Bone marrow (tissue), 2 donors: ENCODE data around the gene RBM33.
A peak's percentile ranks its signal among the peaks of the same experiment; 100 is the strongest.

Experiments
- DNase-seq, 2 donors: peaks; one replicate each; lab custom pipeline; 2025; lab: John Stamatoyannopoulos, UW

The RBM33 gene

GRCh38 chr7:155747209-155747608, 102.7 kb downstream of the RBM33 start:
- no peak for DNase-seq

- DNase-seq: no peak
Measured at GRCh38 chr7:155749578-155749977, 105.1 kb downstream of the RBM33 start.

DNA sequence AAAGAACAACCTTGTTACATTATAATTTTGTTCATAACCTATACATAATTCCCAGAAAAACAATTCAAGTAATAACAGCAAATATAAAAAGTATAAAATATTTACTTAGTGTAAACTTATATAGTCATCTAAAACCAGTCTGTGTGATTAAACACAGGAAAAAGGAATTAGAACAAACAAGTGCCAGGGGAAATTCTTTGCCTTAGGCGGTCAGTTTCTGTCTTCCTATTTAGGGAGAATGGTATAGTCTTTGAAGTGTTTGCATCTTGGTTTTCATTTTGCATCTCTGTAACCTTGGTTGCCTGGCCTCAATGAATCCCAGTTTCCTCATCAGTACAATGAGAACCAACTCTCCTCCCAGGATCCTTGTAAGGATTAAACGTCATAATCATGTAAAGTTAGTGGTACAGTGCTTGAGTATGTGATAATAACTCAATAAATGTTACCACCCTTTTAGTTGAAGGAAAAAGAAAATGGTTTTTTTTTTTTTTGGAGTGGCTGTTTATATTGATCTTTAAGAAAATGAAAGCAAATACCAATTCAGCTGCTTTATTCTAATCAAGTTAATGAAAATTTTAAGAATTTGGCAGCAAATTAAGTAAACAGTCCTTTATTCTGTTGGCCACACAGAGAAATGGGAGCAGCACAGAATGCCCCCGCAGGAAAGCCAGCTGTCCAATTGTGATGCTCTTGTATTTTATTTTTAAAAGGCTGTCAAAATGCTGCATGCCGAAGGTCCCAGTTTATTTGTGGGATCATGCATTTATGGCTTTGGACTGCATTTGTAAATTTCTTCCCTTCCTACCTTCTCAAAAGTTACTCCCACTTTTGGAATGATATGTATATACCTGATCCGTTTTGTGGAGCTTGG, 106.0 kb downstream of the RBM33 start:
- DNase-seq: no peak

GRCh38 chr7:155751409-155751808, 106.9 kb downstream of the RBM33 start:
- DNase-seq: no peak

GRCh38 chr7:155752756-155753445, 108.4 kb downstream of the RBM33 start:
- DNase-seq: no peak

GRCh38 chr7:155753446-155753965, 109.0 kb downstream of the RBM33 start:
- no peak for DNase-seq

- DNase-seq: no peak
Measured at GRCh38 chr7:155754165-155754564, 109.7 kb downstream of the RBM33 start.

DNA sequence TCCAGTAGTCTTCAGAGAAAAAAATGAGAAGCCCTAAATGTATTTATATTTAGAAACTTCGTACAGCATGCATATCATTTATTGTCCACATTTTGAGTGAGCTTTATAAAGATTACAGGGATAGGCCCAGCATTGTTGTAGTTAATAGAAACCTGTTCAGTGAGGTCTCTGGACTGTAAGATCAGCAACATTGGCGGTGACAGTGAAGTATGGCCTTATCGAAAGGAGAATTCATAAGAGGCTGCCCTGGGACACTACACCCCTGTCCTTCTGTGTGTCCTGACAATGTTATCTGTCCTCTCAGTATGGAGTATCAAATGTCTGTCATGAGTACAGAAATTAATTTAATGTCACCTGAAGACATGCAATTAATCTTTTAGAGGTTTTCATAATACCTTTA, 110.6 kb downstream of the RBM33 start:
- no peak for DNase-seq

DNA sequence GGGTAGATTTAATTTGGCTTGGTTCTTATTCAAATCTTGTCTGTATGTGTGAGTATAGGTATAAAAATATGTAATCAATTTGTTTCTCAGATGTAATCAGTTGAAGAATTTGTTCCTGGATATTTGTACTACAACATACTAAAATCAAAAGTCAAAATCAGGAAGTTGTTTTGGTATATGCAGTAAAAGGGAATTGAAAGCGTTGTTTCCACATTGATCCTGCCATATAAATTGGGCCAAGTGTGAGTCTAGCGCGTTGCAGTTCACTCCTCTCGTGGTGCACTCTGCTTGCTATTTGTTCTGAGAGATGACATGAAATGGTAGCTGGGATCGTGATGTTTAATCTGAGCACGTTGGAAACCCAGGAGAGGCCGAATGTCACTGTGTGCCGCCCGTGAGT, 111.9 kb downstream of the RBM33 start:
- no peak for DNase-seq

GRCh38 chr7:155758348-155758747, 113.9 kb downstream of the RBM33 start:
- no peak for DNase-seq

- no peak for DNase-seq
Measured at GRCh38 chr7:155759740-155760430, 115.4 kb downstream of the RBM33 start.

GRCh38 chr7:155761162-155761561, 116.7 kb downstream of the RBM33 start:
- DNase-seq: peak in 1 of 2 donors; percentile 5

DNA sequence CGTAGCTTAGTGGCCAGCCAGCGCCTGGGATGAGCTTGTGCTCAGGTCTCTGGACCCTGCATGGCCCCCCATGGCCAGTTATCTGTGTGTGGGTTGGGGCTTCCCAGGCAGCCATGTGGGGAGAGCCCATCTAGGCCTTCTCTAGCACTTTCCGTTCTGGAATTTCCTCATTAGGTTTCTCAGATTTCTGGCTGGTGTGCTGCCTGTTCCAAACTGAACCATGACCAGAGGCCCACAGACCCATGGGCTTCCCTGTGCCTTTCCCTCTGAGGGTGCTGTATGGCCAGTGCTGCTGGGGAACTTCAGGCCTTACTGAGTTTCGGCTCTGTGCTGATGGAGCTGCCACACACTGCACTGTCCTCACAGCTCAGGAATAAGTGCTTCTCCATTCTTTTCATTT, 117.6 kb downstream of the RBM33 start:
- no peak for DNase-seq

DNA sequence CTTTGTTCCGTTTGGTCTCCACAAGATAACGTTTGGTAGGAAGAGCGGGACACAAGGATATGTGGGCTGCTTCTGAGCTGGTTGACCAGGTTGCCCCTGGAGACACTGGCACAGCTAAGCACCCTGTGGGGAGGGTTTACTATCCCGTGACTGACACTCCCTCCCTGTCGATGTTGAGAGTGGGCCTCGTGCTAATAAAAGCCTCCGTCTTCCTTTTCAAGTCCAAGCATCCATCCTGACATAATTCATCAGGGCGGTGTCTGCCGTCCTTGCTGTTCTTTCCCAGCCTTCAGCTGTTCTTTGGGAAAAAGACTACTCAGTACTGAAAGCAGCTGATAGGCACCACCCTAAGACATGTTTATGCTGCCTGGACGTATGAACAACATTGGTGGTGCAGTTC, 118.2 kb downstream of the RBM33 start:
- no peak for DNase-seq

DNA sequence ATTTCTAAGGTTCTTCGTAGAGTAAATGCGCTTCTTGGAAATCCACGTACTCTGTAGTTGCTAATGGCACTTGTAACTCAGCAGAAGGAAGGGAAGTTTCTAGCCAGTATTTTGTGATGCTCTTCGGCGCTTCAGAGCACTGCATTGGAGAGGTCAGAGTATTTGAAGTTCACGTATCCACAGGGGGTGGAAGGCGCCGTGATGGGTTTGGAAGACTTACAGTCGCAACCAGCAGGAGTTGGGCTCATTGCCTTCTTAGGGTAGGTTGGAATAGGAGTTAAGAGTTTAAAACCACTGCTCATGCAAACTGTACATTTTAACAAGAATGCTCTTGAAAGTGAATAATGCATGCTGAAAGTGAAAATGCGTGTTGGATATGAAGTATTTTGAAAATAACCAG, 118.7 kb downstream of the RBM33 start:
- no peak for DNase-seq

GRCh38 chr7:155763691-155764437, 119.4 kb downstream of the RBM33 start:
- peak in 1 of 2 donors; percentile 91 for DNase-seq

DNA sequence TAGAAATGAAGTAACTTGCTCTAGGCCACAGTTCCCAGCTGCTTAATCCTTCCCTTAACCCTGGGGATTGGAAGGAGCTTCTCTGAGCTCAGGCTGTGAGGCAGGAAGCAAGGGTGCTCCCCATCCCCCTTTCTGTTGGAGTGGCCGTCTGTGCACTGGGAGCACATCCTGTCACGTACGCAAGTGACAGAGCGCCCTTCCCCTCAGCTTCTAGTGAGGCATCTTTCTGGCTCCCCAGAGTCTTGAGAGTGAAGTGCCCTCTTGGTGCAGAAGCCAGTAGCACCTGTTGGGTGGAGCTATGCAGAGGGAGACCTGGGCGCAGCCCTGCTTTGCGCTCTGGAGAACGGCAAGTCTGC, 120.0 kb downstream of the RBM33 start:
- DNase-seq: no peak

DNA sequence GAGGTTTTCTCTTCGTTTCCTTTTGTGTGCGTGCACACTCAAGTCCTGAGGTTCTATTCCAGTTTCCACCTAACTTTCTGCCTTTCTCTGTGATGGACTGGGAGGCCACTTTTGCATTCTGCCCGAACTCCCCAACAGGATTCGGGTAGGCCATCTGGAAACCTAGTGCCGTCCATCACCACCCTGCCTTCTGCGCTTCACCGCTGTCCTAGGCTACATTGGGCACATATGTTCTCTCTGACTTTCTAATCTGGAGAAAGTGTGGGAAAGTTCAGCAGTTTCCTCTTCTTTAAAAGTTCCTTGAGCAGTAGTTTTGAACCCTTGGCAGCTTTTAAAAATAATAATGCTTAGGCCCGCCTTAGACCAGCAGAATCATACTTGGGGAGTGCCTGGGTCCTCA, 121.0 kb downstream of the RBM33 start:
- no peak for DNase-seq

DNA sequence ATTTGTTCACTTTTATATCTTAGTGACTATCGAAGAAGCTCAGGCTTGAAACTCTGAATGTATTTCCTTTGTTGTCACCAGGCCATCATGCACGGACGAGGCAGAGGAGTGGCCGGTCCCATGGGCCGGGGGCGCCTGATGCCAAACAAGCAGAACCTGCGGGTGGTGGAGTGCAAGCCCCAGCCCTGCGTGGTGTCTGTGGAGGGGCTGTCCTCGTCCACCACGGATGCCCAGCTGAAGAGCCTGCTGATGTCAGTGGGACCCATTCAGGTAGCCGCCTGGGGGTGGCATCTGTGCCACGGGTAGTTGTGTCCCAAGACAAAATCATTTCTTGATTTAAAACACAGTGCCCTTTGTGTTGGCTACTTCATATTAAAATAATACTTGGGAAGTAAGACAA, 121.9 kb downstream of the RBM33 start:
- no peak for DNase-seq

GRCh38 chr7:155766966-155767916, 122.8 kb downstream of the RBM33 start:
- DNase-seq: no peak

GRCh38 chr7:155769701-155770100, 125.2 kb downstream of the RBM33 start:
- DNase-seq: no peak
